Stimulated activated CD8-positive, alpha-beta memory T cell treated with anti-CD3 and anti-CD28 coated beads, Interleukin-15, amount 100 ng/mL, for 4 hours (primary cell): ENCODE measurements around the gene LDHA.

Source experiments
- DNase-seq, 2 donors: peaks; one replicate each; pipeline ENCODE4 v3.0.0-alpha.2; 2020; ENCODE audit warnings: low read depth in 2 of 2

The LDHA gene

GRCh38 chr11:18394275-18394927 lies at the start of gene LDHA:
TSS of gene LDHA (plus strand) at chr11:18394563. CDS start at chr11:18396843, 2,280 bp downstream.
- peak; percentile 98 to 99 for DNase-seq

GRCh38 chr11:18347471-18348125 lies 46.8 kb upstream of the LDHA start:
- DNase-seq: no peak

DNA sequence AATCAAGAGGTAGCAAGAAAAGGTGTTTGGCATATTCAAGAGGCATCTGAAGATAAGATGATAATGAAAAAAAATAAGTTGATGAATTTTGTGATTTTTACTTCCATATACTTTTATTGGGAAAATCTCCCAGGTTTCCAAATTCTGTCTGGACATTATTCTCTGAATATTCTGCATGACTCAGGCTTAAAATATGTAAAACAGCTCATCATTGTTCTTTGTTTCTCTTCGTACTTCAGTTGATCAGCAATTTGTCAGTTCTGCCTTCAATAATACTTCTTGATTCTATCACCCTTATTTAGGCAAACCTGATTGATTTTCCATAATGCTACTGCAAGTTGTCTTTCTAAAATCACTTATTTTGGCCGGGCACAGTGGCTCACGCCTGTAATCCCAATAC lies 41.8 kb upstream of the LDHA start:
- no peak for DNase-seq

- DNase-seq: no peak
These were observed 35.7 kb upstream of the LDHA start for GRCh38 chr11:18358646-18359045.

GRCh38 chr11:18361154-18361553 lies 33.2 kb upstream of the LDHA start:
- no peak for DNase-seq

DNA sequence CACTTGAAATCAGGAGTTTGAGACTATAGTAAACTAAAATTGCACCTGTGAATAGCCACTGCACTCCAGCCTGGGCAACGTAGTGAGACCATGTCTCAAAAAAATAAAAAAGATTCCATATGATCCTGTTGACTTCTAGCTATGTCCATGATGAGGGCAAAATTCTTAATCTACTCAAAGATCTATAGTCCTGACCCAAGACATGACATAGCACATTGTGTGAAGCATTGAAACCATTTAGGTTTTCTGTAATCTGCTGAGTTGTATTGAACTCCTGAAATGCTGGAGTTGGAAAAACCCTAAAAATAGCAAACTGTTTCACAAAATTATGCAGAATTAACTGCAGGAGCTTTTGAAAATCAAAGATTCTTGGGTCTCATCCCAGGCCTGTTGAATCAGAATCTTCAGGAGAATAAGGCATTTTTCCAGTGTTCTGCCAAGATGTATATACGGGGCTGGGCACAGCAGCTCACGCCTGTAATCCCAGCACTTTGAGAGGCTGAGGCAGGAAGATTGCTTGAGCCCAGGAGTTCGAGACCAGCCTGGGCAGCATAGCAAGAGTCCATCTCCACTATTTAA lies 29.8 kb upstream of the LDHA start:
- no peak for DNase-seq

DNA sequence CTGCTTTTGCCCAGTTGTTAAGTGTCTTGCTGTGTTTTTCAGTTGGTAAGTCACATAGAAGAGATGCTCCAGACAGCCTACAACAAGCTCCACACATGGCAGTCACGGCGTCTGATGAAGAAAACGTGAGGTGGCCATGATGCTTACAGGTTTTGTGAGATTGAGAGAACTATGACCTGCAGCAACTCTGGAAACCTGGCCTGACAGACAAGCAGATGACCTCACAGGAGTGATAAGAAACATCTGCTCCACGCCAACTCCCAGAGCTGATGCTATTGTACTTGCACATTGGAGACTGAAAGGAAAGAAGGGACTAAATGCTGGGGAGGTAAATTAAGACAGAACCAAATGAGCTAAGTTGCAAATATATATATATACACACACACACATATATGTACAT lies 28.6 kb upstream of the LDHA start:
- no peak for DNase-seq

DNA sequence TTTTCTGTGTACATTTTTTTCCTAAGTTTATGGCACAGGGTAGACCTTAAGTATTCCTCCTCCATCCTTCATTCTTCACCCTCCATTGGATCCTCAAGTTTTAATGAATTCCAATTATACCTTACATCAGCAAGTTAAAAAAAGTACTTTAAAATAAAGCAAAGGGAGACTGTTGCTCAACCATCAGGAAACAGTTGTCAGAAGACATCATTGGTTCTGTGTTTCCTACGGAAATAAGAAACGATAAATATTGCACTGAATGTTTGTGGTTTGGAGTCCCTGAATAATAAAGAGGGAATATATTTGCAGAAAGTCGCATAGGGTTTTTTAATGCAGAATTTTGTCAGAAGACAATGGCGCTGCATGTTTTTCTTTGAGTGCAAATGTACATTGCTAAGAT lies 28.1 kb upstream of the LDHA start:
- DNase-seq: no peak

DNA sequence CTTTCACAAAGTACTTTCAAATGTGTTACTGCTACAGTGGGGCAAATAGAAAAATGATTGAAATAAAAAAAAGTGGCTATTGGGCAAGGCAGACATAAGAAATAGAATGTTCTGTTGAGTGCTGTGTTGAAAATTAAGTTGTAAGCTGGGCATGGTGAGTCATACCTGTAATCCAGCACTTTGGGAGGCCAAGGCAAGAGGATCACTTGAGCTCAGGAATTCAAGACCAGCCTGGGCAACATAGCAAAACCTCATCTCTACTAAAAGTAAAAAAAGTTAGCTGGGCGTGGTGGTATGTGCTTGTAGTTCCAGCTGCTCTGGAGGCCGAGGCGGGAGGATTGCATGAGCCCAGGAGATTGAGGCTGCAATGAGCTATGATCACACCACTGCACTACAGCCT lies 26.9 kb upstream of the LDHA start:
- no peak for DNase-seq

DNA sequence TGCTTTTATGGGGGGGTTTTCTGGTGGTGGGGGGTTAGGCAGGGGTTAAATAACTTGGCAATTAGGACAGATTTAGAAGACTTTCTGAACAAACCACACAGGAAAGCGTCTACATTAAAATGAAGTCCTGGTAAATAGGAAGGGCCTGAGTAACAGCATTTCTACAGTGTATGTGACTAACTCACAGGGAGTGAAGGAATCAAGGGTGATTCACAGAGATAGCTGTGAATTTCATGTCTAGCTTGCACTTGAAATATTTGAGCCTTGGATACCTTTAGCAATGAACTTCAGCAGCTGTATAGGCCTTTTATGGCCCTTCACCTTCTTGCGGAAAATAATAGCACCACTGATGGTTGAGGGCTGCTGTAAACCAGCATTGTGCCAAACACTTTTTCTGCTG lies 26.1 kb upstream of the LDHA start:
- no peak for DNase-seq

DNA sequence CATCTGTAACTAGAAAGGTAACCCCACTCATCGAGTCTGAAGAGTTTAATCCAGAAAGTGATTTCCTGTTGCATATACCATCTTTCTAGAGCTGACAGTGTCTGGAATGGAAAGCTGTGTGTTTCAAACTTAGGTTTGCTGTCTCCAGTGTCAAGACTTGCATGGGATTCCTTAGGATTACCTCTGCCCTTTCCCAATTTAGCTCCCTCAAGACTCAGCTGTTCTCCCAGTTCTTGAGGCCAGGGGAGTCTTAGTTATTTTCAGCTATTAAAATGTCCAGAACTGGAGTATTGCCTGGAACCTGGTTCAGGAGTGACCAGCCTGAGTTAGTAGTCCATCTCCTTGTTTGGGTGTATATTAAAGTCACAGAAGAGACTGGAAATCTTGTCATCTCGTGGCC lies 25.0 kb upstream of the LDHA start:
- no peak for DNase-seq

DNA sequence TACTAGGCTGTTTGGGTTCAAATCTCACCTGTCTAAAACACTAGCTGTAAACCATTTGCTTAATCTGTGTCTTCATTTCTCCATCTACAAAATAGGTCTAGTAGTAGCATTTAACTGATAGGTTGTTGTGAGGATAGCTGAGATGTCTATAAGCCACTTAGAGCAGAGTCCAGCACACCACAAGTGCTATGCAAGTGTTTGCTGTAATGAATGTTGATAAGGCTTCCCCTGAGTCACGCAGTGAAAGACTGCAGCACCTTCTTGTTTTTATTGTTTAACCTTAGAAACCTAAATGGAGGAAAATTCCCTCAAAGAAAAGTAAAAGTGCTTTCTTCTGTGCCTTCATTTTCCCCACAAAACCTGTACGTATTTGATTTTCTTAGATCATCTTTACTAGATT lies 23.1 kb upstream of the LDHA start:
- DNase-seq: no peak

GRCh38 chr11:18372201-18372600 lies 22.2 kb upstream of the LDHA start:
- no peak for DNase-seq

GRCh38 chr11:18374956-18375355 lies 19.4 kb upstream of the LDHA start:
- DNase-seq: no peak

- no peak for DNase-seq
These were observed 18.4 kb upstream of the LDHA start for GRCh38 chr11:18375941-18376340.

DNA sequence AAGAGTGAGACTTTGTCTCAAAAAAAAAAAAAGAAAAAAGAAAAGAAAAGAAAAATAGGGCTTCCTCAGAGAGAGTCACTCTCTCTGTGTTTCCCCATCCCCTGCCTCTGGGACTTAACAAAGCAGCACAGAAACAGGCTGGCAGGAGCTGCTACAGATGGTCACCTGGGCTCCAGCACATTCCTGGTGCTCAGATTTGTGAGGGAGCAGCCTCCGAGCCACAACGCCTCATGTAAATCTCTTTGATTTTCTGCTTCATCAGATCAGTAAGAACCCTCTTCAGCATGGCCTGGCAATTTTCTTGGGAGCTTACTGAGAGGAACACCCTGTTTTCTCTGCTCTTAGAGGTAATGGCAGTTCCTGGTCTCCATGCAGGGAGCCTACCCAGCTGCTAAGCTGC lies 15.2 kb upstream of the LDHA start:
- DNase-seq: no peak

DNA sequence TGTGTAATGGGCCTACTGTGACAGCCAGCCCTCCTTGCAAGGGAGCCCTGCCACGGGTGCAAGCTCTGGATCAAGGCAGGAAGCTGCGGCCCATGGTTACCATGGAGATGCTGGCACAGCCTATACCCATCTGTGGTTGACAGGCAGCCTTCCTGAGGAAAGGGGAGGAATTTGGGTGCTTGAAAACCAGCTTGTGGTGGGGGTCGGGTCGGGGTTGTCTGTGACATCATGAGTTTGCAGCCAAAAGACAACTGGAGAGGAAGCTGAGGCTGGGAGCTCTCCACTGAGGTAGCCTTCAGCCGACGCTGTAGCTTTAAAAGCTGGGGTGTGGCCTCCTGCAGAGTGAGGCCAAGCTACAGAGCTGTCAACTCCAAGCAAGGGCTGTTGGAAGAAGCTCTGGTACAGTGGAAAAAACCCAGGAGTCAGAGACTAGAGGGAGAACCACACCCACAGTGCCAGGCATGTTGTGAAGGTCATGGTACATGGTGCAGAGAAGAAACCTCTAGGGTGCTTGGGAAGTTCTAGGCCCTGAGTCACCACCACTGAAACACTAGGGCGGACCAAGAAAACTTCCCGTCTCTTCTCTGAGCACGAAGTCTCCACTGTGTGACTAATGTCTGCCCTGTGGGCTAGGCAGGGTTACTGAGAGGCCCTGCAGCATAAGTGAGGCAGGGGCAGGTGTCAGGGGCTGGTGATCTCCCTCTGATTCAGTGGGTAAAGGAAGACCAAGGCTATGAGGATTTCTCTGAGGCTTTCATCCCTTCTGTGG lies 10.8 kb upstream of the LDHA start:
- peak; percentile 32 to 57 for DNase-seq

- no peak for DNase-seq
These were observed 10.2 kb upstream of the LDHA start for GRCh38 chr11:18384157-18384641.

DNA sequence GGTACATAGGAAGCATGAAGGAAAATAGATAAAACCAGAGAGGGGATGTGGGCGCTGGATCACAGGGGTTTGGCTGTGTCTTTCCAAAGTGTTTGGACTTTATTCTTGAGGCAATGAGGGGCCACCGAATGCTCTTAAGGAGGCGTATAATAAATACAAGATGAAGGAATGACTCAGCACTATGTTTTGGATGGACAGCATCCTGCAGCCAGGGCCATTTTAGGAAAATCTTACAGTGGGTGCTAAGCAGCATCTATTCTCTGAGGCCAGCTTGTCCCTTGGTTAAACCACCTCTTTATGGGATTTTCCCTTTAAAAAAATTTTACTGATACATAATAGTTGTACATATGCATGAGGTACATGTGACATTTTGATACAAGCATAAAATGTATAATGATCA lies 4.3 kb upstream of the LDHA start:
- DNase-seq: no peak

GRCh38 chr11:18392434-18393321 lies 1.7 kb upstream of the LDHA start:
- DNase-seq: no peak

GRCh38 chr11:18393581-18394274 lies 635 bp upstream of the LDHA start:
- no peak for DNase-seq
